GM21526 (cell line): ENCODE data around the gene CAT.

Source experiments
- ATAC-seq: cut with Tn5 transposase; IDR thresholded peaks from one replicate; pipeline ENCODE4 v1.9.1; 2021; ENCODE audit warnings: moderate library complexity; ENCODE audit not compliant: unreplicated experiment, low FRiP score

The CAT gene

GRCh38 chr11:34457607-34458006, 18.9 kb downstream of the CAT start:
- ATAC-seq = no peak

- ATAC-seq = no peak
Observed at GRCh38 chr11:34458525-34458924, 19.8 kb downstream of the CAT start.

DNA sequence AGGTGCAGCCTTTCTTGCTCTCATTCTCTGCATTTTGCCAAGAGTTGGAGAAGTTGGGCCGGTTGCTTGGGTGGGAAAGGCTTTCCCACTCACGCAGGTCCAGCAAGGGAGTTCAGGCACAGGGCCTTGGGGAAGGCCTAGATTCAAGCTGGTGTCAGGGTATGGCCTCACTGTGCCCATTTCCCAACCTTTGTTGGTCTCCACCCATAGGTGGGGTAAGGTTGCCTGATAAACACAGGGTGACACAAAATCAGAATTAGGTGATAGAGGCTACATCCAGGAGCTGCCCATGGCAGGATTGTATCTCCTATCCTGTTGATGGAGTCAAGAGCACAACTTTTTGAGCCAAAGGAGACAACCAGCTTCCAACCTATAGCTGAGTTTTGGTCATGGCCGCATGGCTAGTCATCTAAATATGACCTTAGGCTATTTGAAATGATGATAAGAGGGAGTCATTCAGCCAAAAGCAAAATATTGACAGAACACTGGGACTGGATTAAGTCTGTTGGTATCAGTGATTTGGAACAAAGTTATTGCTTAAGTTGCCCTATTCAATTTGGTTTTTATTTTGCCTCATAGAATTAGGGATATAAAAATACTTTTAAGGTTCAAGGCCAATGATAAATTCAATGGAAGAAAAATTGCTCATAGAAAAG, 20.9 kb downstream of the CAT start:
- ATAC-seq = no peak

- ATAC-seq = no peak
Observed at GRCh38 chr11:34460278-34460677, 21.5 kb downstream of the CAT start.

DNA sequence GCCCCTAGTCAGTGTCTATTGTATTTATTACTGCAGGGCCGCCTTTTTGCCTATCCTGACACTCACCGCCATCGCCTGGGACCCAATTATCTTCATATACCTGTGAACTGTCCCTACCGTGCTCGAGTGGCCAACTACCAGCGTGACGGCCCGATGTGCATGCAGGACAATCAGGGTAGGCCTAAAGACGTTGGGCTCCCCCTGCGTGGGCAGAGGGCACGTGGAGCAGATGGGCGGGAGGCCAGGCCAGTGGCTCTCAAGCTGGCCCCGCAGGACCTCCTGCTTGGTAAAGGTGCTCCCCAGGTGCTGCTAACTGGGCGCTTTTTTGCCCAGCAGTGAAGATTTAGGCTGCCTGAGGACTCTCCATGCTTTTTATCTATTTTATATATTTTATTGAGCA, 22.5 kb downstream of the CAT start:
- ATAC-seq = no peak

DNA sequence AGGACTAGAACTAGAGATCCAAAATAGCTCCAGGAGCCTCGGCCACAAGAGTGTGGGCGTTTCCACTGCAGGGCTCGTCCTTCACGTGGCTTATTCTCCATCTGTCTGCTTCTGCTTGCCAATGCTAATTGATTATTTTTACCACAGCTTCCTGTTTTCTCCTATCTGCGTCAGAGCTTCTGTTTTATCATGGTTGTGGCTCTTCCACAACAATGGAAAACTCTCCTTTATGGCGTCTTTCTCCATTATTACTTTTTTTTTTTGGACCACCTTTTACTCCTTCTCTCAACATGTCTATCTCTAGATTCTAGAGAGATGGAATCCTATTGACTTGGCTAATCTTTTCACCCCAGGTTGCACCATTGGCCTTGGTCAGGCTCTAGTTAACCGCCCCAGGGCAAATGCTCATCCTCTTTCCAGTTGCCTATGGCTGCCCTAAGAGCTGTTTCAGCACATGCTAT, 25.9 kb downstream of the CAT start:
- ATAC-seq = no peak

DNA sequence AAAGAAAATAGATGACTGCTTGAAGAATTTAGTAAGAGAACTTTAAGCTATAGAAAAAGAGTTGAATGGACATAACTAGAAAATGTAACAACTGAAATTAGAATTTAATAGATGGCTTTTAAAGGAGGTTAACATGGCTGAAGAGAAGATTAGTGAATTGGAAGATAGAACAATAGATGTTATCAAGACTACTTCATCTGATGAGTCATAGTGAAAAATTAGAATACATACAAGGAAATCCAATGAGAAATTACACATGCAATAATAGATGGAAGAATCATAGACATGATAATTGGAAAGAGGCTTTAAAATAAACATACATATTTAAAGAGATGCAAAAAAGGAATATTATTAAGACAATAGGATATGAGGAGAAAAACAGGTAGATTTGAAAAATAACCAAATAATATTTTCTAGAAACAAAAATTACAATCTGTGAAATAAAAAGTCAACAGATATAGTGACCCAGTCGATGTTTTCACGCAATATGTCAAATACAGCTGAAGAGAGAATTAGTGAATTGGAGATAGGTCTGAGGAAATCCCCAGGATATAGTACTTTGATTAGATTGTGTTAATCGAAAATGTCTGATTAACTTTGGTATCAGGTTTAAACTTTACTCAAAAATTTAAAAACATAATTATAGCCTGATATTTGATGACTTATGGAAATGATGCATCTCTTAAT, 28.2 kb downstream of the CAT start:
- ATAC-seq = no peak

- ATAC-seq = no peak
Observed at GRCh38 chr11:34468209-34468841, 29.6 kb downstream of the CAT start.

DNA sequence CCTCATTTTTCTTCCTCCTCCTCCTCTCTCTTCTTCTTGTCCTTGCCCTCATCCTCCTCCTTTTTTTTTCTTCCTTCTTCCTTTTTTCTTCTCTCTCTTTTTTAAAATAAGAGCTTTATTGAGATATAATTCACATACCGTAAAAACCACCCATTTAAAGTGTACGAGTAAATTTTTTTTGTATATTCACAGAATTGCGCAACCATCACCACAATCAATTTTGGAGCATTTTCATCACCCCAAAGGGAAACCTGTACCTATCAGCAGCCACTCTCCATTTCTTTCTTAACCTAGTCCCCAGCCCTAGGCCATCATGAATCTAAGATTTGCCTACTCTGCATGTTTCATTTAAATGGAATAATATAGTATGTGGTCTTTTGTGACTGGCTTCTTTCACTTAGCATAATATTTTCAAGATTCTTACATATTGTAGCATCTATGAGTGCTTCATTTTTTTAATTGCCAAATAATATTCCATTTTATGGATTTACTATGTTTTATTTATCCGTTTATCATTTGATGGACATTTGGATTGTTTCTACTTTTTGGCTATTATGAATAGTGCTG, 35.0 kb downstream of the CAT start:
- no peak for ATAC-seq

- no peak for ATAC-seq
Observed at GRCh38 chr11:34475656-34476055, 36.9 kb downstream of the CAT start.

- ATAC-seq = no peak
Observed at GRCh38 chr11:34476849-34477248, 38.1 kb downstream of the CAT start.

DNA sequence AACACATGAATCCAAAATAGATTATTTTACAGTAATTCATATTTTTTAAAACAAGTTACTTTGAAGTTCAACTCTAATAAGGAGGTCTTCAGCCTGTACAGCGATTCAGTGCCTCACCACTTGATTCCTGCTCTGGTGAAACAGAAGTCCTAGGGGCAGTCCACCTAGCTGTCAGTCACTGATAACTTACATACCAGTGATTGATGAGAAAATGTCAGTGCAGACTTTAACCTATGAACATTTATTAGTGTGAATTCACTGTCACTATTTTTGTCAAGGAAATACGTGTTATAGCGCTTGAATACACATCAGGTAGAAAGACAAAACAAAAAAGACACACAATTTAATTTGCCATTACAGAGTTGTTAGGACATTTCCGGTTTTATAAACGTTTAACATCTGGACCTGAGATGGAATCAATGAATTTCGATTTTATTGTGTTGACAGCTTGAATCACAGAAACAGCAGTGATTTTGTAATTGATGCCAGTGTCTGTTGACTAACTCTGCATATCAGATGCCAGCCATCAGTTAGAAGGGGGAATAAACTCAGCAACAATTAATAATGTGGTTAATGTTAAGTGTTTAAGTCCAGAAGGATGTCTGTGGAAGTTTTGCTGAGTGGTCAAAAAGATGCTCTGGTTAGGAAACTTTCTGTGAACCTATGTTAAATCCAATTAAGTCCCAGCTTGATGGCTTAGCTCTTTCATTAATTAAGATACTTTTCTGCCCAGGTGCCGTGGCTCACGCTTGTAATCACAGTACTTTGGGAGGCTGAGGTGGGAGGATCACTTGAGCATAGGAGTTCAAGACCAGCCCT, 40.3 kb downstream of the CAT start:
- ATAC-seq = no peak

- ATAC-seq = no peak
Observed at GRCh38 chr11:34480314-34480713, 41.6 kb downstream of the CAT start.

DNA sequence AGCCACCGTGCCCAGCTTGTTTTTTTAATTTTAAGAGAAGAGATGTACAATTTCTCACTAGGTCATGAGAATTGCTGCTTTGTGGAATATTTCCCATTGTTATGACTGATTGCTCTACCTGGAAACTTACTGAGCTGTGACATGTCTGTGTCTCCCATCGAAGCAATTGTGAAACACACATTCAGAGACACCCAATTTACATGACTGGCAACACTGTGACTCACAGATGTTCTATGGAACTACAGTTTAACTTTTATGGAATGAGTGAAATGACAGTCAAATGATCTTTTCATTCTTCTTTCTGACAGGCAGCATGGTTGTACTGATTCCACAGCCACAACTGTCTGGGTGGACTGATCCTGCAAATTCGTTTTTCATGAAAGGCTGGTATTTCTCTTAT, 42.6 kb downstream of the CAT start:
- no peak for ATAC-seq

GRCh38 chr11:34483106-34483874, 44.6 kb downstream of the CAT start:
- no peak for ATAC-seq

GRCh38 chr11:34487430-34487829, 48.7 kb downstream of the CAT start:
- no peak for ATAC-seq

DNA sequence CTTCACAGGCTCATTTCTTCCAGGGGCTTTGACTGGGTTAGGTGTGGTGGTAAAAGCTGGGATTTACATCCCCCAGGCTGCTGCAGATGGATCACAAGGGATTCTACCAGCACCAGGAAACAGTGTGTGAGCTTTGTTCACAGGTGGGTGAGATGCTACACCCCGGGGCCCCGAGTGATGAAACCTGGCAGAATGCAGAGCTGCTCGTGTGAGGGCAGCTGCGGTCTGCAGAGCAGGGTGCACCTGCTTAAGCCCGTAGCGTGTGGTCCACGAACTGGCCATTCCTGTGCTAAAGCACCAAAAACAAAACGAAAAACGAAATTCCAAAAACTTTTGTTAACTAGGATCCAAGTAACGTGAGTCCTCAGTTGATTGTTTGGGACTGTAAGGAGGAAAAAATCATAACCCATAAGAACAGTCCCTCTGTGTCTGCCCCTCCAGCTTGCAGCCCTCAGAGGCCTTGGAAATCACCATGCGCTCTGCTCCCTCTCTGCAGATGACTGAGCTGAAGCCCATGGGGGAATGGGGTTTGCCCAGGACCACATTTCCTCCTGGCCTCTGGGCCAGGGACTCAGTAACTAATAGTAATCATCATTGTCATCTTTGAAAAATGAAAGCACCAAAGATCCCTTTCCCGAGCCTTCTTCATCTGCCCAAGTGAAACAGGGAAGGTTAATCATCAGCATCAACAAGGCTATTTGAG, 50.3 kb downstream of the CAT start:
- ATAC-seq = no peak

GRCh38 chr11:34490304-34490703, 51.6 kb downstream of the CAT start:
- ATAC-seq = no peak

DNA sequence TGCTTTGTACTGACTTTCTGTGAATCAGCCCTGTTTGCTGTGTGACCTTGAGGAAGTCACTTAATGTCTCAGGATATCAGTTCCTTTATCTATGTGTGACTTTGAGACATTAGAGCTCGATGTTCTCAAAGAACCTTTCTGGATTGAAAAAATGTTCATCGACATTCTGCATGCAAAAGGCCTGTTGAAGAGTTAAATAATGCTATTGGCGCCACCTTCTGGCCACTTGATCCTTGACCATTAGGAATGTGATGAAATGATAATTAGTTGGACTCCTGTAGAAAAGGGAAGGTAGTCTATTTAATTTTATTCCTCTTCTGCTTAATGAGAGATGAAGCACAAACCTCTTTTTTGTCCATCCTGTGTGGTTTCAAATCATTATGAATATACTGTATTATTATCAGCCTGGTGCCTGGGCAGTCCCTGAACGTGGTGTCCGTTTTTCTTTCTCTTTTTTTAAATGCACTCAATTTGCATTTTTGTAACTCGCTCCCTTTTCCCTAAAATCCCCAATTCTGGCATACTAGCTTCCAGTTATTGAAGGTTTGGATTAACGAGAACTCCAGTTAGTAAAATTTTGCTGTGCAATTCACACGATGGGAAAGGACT, 54.2 kb downstream of the CAT start:
- no peak for ATAC-seq
